CD4-positive, alpha-beta T cell (primary cell): ENCODE measurements around the gene RUNX2. TPM values are rescaled to one million over a fixed set of nuclear protein-coding genes. Genes with fewer than 3 reads are reported as not detected.

Experiments used
- ATAC-seq: fragments of 200-7000 bp; cut with Tn5 transposase; one replicate; pipeline ENCODE4 v1.10.0; 2022; ENCODE audit warnings: mild to moderate bottlenecking; ENCODE audit not compliant: poor library complexity
- CTCF ChIA-PET: fragments of 350-600 bp; sonication (Branson Sonifier 250); formaldehyde crosslinking; loops from one replicate; lab custom pipeline; 2021; ENCODE audit warnings: antibody characterized with exemption, inconsistent platforms; lab: Charles Lee
- POLR2A ChIA-PET: fragments of 350-600 bp; sonication (Branson Sonifier 250); formaldehyde crosslinking; loops from one replicate; lab custom pipeline; 2021; ENCODE audit warnings: antibody characterized with exemption, inconsistent platforms; lab: Charles Lee
- DNase-seq, 14 experiments: peaks; one replicate each; pipeline ENCODE4 v3.0.0-alpha.2; 2013 to 2020; ENCODE audit warnings: mixed read lengths in 2 of 14
- H3K27ac ChIP-seq, 2 donors: one replicate each; pipeline versions ENCODE4 v1.5.1 to v1.7.0; 2013; ENCODE audit warnings: low read length in 2 of 2, low read depth in 1 of 2, mild to moderate bottlenecking in 1 of 2
- H3K27me3 ChIP-seq, 2 experiments: 1 replicate in 1 of 2; 2 replicates in 1 of 2; pipeline versions ENCODE4 v1.6.1 to v1.7.0; 2013; ENCODE audit warnings: low read length in 2 of 2, control low read depth in 1 of 2, mild to moderate bottlenecking in 1 of 2, moderate library complexity in 1 of 2; ENCODE audit not compliant: insufficient read depth in 2 of 2, control insufficient read depth in 1 of 2
- H3K36me3 ChIP-seq: one replicate; pipeline ENCODE4 v1.6.1; 2013; ENCODE audit warnings: low read length, control low read depth; ENCODE audit not compliant: insufficient read depth
- H3K4me1 ChIP-seq: one replicate; pipeline ENCODE4 v1.6.1; 2013; ENCODE audit warnings: low read length, control low read depth; ENCODE audit not compliant: insufficient read depth
- H3K4me3 ChIP-seq: one replicate; pipeline ENCODE4 v1.5.1; 2013; ENCODE audit warnings: mild to moderate bottlenecking, low read length, moderate library complexity
- H3K9me3 ChIP-seq, 2 experiments: 1 replicate in 1 of 2; 2 replicates in 1 of 2; pipeline versions ENCODE4 v1.6.1 to v1.7.0; 2013; ENCODE audit warnings: low read length in 2 of 2, mild to moderate bottlenecking in 2 of 2, control low read depth in 1 of 2, moderate library complexity in 1 of 2; ENCODE audit not compliant: control insufficient read depth in 1 of 2, insufficient read depth in 1 of 2
- H3K27ac Mint-ChIP-seq: one replicate; pipeline ENCODE4 v1.8.0; 2020; ENCODE audit warnings: mixed read lengths
- H3K27me3 Mint-ChIP-seq: one replicate; pipeline ENCODE4 v1.8.0; 2021; ENCODE audit warnings: mixed read lengths
- H3K36me3 Mint-ChIP-seq: one replicate; pipeline ENCODE4 v1.8.0; 2021; ENCODE audit warnings: low read depth, mixed read lengths
- H3K4me1 Mint-ChIP-seq: one replicate; pipeline ENCODE4 v1.8.0; 2021; ENCODE audit warnings: low read depth, mixed read lengths
- H3K4me3 Mint-ChIP-seq: one replicate; pipeline ENCODE4 v1.8.0; 2020; ENCODE audit warnings: mild to moderate bottlenecking, mixed read lengths
- H3K9me3 Mint-ChIP-seq: one replicate; pipeline ENCODE4 v1.8.0; 2020; ENCODE audit warnings: mixed read lengths
- CTCF ChIP-seq: fragments of 200-600 bp; IDR thresholded peaks from one replicate; pipeline ENCODE4 v1.8.0; 2022; ENCODE audit warnings: antibody characterized with exemption, mild to moderate bottlenecking
- intact Hi-C, 2 experiments: fragments of 100-400 bp; cut with DNase I in 1 of 2; cut with micrococcal nuclease in 1 of 2; formaldehyde crosslinking; loops; one replicate each; pipeline versions ENCODE4 v1.15.1 to v1.9.0; 2023 to 2025; cut with DNase I, micrococcal nuclease
- total RNA-seq, 174 experiments: library from RNA in 2 of 174; stranded (reverse) in 2 of 174; gene quantifications; one replicate each; pipeline ENCODE4 v1.2.3 and lab custom pipeline; 2021 to 2026

The RUNX2 gene
- total RNA-seq, 2 experiments from 2014 or later = 17.5 to 18.0 TPM

- peaks cover 8% of the 10 kb centered on the region for H3K36me3 ChIP-seq
- TF ChIP-seq CTCF = no peak
- POLR2A ChIA-PET = no interaction called here
- CTCF ChIA-PET = no interaction called here
- H3K27ac Mint-ChIP-seq = no peak overlapping the region
- intact Hi-C loops = no loop called here
- H3K27ac ChIP-seq = no peak overlapping the region
- H3K27me3 Mint-ChIP-seq = no peaks in the 10 kb centered on the region
- H3K4me1 Mint-ChIP-seq = no peaks in the 10 kb centered on the region
- peaks cover 11% of the 10 kb centered on the region for H3K36me3 Mint-ChIP-seq
- no peaks in the 10 kb centered on the region for H3K27me3 ChIP-seq
- ATAC-seq (no peak), DNase-seq (no peak)
- no peaks in the 10 kb centered on the region for H3K9me3 ChIP-seq
- H3K4me3 Mint-ChIP-seq = no peak overlapping the region
- H3K4me1 ChIP-seq = no peaks in the 10 kb centered on the region
- no peaks in the 10 kb centered on the region for H3K9me3 Mint-ChIP-seq
- no peak overlapping the region for H3K4me3 ChIP-seq
These were observed 199.1 kb downstream of the RUNX2 start for GRCh38 chr6:45527210-45527609.

- Mint-ChIP-seq H3K9me3 (no peaks in the 10 kb centered on the region), H3K4me1 (peaks cover 4% of the 10 kb centered on the region), H3K4me3 (no peak overlapping the region), H3K36me3 (peaks cover 7% of the 10 kb centered on the region), H3K27me3 (no peaks in the 10 kb centered on the region), H3K27ac (no peak overlapping the region)
- Histone ChIP-seq H3K27me3 (no peaks in the 10 kb centered on the region), H3K9me3 (no peaks in the 10 kb centered on the region), H3K4me1 (no peaks in the 10 kb centered on the region), H3K4me3 (no peak overlapping the region), H3K36me3 (peaks cover 14% of the 10 kb centered on the region), H3K27ac (no peak overlapping the region)
- ATAC-seq = no peak
- no peak for TF ChIP-seq CTCF
- intact Hi-C loops = no loop called here
- ChIA-PET CTCF (interaction anchor here (0.6 to 0.7 kb wide), 2 partner anchors 125 to 1102 kb away, joined by 3 to 5 read pairs; no protein-coding TSS in a partner anchor), POLR2A (interaction anchor here (0.6 to 1.0 kb wide), 2 partner anchors 110 to 282 kb away, joined by 3 to 5 read pairs; no protein-coding TSS in a partner anchor)
- no peak for DNase-seq
These were observed 204.0 kb downstream of the RUNX2 start for GRCh38 chr6:45531999-45532595.

- DNase-seq = no peak
- H3K4me3 ChIP-seq = no peak overlapping the region
- no peak overlapping the region for H3K4me3 Mint-ChIP-seq
- CTCF ChIA-PET = no interaction called here
- no peaks in the 10 kb centered on the region for H3K27me3 Mint-ChIP-seq
- H3K27ac Mint-ChIP-seq = no peak overlapping the region
- H3K4me1 Mint-ChIP-seq = peaks cover 4% of the 10 kb centered on the region
- POLR2A ChIA-PET = interaction anchor here (0.6 kb wide), 1 partner anchor 282 kb away, joined by 3 read pairs; no protein-coding TSS in a partner anchor
- no peak for TF ChIP-seq CTCF
- H3K27me3 ChIP-seq = no peaks in the 10 kb centered on the region
- no peaks in the 10 kb centered on the region for H3K4me1 ChIP-seq
- no peak overlapping the region for H3K27ac ChIP-seq
- no peaks in the 10 kb centered on the region for H3K9me3 ChIP-seq
- no peaks in the 10 kb centered on the region for H3K9me3 Mint-ChIP-seq
- no peak for ATAC-seq
- peaks cover 4% of the 10 kb centered on the region for H3K36me3 Mint-ChIP-seq
- H3K36me3 ChIP-seq = peaks cover 19% of the 10 kb centered on the region
- intact Hi-C loops = no loop called here
These were observed 204.6 kb downstream of the RUNX2 start for GRCh38 chr6:45532721-45533210.
